Subcutaneous adipose tissue (tissue), 4 donors: ENCODE measurements around the gene DEF6. TPM values are rescaled to one million over a fixed set of nuclear protein-coding genes. Genes with fewer than 3 reads are reported as not detected.

Experiments used
- total RNA-seq, 4 donors: library from RNA; depleted of rRNA; stranded (reverse); fragments of >200 nt; gene quantifications; one replicate each; pipeline ENCODE4 v1.1.0, GENCODE V29; 2016
- TF ChIP-seq, protein P1 (sequence below): fragments of 450-650 bp; IDR thresholded peaks from one replicate; pipeline ENCODE4 v1.5.1; 2016; ENCODE audit warnings: low read depth, mild to moderate bottlenecking, control low read depth, antibody characterized with exemption, moderate library complexity

The DEF6 gene
- total RNA-seq, 4 donors from 2014 or later = 1.9 to 13.6 (median 5.0) TPM

DNA sequence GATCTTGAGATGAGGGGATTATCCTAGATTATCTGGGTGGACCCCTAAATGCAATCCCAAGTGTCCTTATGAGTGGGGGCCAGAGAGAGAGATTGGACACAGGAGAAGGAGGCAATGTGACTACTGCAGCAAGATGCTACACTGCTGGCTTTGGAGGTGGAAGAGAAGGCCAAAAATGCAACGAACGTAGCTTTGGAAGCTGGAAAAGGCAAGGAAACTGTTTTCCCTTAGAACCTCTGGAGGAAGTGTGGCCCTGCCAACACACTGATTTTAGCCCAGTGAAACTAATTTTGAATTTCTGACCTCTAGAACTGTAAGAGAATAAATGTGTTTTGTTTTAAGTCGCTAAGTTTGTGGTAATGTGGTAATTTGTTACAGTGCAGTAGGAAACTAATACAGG lies 60.5 kb downstream of the DEF6 start:
- TF ChIP-seq, protein P1, sequence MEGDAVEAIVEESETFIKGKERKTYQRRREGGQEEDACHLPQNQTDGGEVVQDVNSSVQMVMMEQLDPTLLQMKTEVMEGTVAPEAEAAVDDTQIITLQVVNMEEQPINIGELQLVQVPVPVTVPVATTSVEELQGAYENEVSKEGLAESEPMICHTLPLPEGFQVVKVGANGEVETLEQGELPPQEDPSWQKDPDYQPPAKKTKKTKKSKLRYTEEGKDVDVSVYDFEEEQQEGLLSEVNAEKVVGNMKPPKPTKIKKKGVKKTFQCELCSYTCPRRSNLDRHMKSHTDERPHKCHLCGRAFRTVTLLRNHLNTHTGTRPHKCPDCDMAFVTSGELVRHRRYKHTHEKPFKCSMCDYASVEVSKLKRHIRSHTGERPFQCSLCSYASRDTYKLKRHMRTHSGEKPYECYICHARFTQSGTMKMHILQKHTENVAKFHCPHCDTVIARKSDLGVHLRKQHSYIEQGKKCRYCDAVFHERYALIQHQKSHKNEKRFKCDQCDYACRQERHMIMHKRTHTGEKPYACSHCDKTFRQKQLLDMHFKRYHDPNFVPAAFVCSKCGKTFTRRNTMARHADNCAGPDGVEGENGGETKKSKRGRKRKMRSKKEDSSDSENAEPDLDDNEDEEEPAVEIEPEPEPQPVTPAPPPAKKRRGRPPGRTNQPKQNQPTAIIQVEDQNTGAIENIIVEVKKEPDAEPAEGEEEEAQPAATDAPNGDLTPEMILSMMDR = no peak

DNA sequence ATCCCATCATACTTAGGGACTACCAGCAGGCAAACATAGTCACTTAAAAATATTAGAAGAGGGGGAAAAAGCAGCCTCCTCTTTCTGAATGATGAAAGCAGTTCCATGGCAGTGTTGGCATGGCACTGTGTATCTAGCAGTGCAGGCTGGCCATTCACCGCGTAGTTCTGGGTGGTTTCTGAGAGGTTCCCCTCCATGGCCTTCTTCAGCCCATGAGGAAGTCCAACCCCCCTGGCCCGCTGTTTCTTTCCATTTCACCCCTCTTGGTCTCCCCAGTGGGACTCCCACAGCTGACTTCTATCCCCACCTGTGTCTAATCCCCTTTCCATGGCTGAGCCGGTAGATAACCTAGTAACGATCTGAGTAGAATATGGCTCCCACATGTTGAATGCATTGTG lies 61.7 kb downstream of the DEF6 start:
- TF ChIP-seq, protein P1 = no peak

DNA sequence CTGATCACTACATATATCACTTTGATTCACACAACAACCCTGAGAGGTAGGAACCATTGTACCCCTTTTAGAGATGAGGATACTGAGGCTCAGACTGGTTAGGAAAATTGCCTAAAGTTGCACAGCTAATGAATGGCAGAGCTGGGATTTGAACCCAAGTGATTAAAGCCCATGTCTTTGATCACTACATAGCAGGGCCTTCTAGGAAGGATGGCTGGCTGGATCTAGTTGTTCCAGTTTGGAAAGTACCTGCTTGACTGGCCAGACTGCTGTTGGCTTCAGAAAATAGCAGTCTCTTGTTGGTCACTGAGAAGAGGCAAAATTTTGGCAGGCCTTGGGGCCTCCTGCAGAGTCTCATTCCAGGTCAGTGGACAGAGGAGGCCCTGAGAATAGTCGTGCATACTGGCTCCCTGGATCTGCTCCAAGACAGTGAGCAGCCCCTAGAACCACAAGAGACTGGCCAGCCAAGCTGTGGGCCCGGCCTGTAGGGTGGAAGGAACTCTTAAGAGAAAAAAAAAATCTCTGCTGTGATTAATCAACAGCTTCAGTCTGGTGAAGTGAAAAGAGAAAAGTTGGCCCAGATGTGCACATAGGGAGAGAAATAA lies 62.2 kb downstream of the DEF6 start:
- TF ChIP-seq, protein P1 = no peak

DNA sequence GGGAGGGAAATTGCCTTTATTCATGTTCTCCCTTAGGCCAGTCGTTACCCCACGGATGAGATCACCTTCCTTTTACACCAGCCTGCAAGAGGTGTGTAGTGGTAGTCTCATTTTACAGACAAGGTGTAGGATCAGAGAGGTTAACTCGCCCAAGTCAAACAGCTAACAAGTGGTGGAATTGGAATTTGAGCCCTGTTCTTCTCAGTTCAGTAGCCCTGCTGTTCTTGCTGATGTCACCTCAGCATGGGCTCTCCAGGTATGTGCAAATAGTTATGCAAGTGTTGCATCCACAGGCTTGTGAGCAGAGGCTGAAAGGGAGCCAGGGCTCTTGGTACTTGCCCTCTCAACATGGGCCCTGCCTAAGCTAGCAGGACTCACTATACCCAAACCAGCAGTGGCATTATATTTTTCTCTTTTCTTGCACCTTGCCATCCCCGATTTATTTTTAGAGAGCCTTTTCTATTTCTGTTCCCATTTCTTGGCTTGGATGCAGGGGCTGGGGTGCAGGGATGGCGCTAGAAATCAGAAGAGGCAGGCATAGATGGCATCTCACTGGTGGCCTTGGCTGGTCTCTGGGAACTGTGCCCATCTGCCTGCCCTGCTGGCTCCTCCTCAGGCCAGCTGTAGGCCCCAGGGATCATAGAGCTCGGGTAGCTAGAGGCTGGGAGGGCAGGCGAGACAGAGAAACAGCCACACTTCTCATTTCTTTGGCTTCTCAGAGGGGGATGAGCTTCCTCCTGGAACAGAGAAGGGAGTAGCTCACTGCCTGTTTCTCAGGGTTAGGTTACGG lies 62.9 kb downstream of the DEF6 start:
- TF ChIP-seq, protein P1 = no peak

DNA sequence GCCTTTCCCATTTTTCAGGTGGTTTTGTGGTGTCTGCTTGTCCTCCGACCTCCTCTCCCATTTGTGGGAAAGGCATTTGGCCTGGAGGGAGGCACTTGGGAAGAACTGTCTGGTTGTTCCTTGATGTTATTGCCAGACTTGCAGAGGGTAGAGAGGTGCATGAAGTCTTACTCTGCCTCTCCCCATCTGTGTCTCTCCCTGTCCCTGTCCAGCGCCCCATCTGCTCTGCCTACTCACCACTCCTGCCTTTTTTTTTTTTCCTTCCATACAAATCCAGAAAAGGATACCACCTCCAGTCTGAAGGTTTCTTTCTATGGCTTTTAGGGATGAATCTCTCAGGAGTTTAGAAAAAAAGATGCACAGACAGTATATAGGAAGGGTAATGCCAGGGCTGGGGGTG lies 64.6 kb downstream of the DEF6 start:
- TF ChIP-seq, protein P1 = no peak

DNA sequence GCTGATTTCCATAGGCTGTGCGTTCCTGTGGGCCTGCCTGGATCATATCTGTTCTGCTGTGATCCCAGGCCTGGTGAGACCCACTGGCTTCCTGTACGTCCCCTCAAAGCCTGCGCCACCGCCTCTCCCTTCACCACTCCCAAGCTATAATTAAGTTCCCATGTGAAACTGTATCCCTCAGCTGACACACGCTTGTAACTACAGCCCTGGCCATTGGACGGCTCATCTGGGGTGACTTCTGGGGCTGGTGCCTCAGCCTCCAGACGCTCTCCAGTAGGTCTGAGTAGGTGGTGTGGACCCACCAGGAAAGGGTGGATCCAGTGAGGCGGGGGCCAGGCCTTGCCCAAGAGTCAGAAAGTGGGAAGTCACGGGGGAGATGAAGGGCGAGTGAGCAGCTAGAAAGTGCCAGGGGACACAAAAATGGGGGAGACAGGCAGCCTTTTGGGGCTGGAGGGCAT lies 65.7 kb downstream of the DEF6 start:
- TF ChIP-seq, protein P1 = no peak

DNA sequence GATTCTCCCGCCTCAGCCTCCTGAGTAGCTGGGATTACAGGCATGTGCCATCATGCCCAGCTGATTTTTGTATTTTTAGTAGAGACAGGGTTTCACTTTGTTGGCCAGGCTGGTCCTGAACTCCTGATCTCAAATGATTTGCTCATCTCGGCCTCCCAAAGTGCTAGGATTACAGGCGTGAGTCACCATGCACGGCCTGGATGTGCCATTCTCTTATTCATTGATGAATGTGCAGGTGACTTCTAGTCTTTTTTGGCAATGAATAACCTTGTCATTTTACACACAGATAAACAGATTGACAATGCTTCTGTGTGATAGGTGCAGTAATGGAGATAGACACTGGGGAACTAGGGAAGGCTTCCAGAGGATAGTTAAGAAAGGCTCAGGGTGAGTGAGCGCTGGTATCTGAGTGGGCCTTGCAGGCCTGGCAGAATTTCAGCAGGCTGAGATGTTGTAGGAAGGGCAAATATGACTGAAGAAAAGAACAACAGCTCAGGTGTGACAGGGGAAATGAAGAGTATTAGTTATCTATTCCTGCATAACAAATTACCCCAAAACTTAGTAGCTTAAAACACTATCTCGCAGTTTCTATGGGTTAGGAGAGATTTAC lies 68.1 kb downstream of the DEF6 start:
- TF ChIP-seq, protein P1 = no peak
